Thyroid gland (tissue), 4 donors: ENCODE measurements around the gene PFKM.

Source experiments
- CTCF ChIP-seq, 6 experiments: fragments of 200-600 bp in 3 of 6; fragments of 450-650 bp in 3 of 6; sonication (generic) in 3 of 6; IDR thresholded peaks; one replicate each; pipeline ENCODE4 v1.5.1; 2016 to 2019; ENCODE audit warnings: antibody characterized with exemption in 6 of 6, mild to moderate bottlenecking in 2 of 6, inconsistent platforms in 1 of 6, moderate library complexity in 1 of 6
- POLR2A ChIP-seq, 2 donors: fragments of 450-650 bp; IDR thresholded peaks; one replicate each; pipeline ENCODE4 v1.6.1; 2017; ENCODE audit warnings: antibody characterized with exemption in 2 of 2, mild to moderate bottlenecking in 2 of 2, moderate library complexity in 1 of 2

- TF ChIP-seq CTCF (IDR thresholded peaks at IDR 0.05) (no peak), POLR2A (IDR thresholded peaks at IDR 0.05) (no peak)
Measured at GRCh38 chr12:48185181-48185919, 66.2 kb downstream of the PFKM start.
